COR-L47 (cell line): ENCODE data around the gene SH3BP5.
A peak's percentile ranks its signal among the peaks of the same experiment; 100 is the strongest.

Experiments used
- DNase-seq: peaks from one replicate; lab custom pipeline; 2025; lab: John Stamatoyannopoulos, UW

The SH3BP5 gene

DNA sequence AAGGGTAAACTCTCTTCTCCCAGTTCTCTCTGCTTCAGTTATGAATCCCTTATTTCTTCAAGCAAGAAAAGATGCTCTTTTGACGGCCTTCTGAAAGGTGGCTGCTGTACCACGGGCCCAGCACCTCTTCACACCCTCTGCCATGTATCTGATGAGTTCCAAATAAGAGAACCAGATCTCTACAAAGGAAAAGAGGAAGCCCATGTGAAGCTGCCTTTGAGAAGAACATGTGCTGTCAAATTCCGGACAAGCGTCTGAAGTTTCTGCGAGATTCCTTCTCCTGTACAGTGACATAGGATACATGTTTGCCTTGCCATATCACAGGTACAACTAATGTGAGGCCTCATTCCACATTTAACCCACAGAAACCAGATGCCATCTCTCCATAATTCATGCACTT lies 59.2 kb downstream of the SH3BP5 start:
- DNase-seq, result no peak

- no peak for DNase-seq
Measured at GRCh38 chr3:15272426-15273196, 59.8 kb downstream of the SH3BP5 start.

- DNase-seq, result no peak
Measured at GRCh38 chr3:15271785-15272381, 60.5 kb downstream of the SH3BP5 start.

GRCh38 chr3:15271030-15271429 lies 61.4 kb downstream of the SH3BP5 start:
- DNase-seq, result no peak

DNA sequence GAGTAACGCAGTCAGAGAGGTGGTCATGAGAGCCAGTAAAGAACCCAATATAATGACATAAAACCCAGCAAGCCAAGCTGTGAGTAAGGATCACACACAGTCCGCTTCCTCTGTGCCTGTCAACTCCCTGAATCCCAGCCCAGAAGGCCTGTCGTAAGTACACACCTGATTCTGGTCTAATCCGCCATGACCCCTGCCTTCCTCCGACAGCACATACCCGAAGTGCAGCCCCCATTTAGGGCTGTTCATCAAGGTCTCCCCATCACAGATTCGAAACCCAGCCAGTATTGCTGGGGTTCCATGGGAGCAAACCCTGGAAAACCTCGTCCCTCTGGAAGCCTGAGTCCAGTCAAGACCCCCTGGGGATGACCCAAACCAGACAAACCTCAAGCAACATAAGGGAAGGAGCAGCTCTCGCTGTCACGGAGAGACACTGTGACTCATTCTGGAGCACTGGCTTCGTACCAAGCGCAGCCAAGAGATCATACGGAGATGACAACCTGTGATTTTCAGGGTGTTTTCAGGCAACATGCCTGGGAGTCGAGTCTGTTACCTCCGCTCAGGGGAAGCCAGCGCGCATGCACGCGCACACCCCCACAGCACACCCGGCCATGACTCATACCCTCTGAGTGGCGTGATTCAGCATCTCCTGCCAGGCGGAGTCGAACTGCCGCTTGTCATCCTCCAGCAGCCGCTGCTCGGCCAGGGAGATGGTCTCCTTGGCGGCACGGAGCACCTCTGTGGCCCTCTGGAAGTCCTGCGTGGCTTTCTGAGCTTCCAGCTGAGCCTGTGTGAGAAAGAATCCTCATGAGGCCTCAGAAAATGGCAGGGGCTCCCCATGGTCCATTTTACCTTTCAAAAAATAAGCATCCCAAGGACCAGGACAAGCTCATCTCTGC lies 63.0 kb downstream of the SH3BP5 start:
- DNase-seq, result no peak

GRCh38 chr3:15268033-15268631 lies 64.3 kb downstream of the SH3BP5 start:
- DNase-seq, result peak; percentile 56

GRCh38 chr3:15267502-15267901 lies 64.9 kb downstream of the SH3BP5 start:
- no peak for DNase-seq

DNA sequence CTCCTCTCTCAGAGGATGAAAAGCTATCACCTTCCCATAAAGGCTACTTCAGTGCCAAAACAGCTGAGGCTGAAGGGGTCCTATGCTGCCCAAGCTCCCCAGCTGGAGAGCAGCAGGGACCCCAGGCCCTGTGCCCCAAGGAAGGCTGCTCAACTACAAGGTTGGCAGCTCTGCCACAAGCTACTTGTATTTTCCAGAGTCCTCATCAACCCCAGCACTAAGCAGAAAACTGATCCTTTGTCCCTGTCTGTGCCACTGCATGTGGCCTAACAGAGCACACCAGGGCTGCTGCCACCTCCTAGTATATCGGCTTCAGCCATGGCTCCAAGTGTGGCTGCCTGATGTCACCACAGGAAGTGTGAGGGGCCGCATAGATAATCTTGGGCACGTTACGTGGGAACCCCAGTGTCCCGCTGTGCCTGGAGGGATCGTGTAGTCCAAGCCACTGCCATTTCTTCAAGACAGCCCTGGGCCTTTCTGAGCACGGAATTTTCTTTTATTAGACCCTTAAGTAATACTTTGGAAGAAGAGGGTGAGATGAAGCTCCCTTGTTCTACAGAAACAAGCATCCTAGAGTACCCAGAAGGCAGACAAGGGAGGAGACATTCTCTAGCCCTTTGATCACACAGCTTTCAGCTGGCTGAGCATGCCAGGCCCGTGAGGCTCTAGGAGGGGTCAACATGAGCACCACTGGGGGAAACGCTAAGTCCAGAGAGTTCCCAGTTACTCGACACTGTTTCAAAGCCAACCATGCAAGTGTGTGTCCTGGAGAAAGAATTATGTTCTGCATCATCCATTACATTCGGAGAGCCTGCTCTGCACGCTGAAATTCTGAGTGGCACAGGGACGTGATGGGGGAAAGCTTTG lies 65.6 kb downstream of the SH3BP5 start:
- no peak for DNase-seq

DNA sequence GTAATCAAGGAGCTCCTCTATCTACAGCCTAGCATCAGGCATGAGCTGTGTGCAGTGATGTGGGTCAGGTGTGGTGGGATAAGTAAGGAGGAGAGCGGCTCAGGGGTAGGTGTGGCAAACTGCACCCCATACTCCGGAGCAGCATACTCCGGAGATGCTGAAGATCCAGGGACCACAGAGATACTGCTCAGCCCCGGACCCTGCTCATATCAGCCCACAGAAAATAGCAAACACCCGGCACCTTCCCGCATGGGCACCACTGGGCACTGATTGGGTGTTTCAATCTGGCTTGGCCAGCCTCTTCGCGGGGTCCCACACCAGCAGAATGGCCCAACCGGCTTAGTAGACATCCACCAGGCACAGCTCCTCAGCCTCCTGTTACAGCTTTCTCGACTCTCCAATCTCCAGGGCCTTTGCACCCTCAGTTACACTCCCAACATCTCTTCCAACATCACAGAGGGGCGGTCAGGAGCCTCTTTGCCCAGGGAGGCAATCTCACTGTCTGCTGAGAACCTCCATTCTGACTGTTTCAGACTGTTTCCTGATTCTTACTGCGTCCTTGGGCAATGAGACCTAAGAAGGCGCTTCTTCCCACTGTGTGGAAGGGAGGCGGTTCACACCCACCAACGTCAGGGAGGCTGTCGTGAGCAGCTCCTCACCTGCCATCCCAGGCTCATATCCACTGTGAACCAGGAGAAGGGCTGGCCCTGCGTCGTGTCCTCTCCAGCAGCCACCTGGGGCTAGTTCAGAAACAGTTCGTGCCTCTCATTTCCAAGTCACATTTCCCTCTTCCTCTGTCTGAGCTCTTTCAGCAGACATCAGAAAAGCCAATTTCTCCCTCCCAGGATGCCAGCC lies 66.5 kb downstream of the SH3BP5 start:
- no peak for DNase-seq

DNA sequence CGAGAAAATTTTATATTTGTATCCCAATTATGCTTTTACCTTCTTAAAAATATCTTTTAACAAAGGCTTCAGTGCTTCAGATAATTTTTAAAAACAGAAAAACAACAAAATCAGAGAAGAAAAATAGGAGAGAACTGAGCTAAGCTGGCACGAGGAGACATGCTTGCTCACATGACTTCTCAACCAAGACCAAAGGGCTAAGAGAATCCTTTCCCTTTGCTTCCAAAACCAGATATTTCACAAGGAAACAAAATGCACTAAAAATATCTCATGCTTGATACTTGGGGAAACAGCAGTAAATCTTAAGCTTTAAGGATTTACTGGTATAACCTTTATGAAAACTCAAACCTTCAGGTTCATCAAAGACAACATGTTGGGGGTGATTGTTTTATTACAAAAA lies 67.9 kb downstream of the SH3BP5 start:
- DNase-seq, result no peak

DNA sequence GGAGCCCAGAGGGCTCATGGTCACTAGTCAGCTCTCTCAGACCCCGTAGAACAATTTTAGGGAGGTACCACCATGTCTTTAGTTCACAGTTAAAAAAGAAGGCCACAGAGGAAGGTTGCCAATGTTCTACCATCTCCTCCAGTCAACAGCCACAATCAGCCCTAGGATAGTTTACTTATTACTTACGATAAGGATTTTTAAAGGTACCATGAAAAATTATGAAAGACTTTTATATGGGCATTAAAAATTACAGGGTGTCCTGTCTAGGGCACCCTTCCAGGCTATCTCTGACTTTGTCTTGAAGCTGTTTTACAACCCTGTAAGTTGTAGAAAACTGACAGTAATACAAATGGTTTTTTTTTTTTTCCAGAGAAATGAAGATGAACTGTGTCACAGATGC lies 68.5 kb downstream of the SH3BP5 start:
- no peak for DNase-seq

DNA sequence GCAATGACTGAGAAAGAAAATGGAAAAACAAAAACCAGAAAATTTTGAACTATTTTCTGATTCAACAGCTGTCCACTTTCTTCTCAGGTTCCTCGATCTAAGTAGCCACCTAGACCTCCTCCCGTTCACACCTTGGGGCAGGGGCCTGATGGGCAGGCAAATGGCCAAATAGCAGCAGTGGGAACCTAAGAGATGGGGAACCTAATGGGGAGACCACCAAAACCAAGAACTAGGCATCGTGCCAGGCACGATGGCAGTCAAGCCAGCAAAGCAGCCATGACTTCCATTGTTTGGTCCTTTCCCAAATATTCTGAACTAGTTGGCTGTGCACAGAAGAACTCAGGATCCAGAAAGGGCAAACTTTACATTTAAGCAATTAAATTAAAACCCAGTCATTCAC lies 69.3 kb downstream of the SH3BP5 start:
- DNase-seq, result no peak

DNA sequence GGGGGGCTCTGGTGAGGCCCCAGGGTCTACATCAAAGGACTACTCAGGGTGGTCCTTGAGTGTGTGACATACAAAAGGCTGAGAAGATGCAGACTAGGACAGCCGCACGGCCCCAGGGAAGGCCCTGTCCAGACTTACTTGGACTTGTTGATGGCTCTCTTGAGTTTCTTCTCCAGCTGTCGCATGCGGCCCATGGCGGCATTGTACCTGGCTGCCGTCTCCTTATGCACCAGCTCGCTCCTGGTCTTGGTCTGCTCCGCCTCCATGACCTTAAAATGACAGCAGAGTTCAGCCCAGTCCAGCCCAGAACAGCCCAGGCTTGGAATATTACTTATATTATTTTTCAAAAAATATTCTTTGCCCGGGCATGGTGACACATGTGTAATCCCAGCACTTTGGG lies 70.4 kb downstream of the SH3BP5 start:
- DNase-seq, result no peak

DNA sequence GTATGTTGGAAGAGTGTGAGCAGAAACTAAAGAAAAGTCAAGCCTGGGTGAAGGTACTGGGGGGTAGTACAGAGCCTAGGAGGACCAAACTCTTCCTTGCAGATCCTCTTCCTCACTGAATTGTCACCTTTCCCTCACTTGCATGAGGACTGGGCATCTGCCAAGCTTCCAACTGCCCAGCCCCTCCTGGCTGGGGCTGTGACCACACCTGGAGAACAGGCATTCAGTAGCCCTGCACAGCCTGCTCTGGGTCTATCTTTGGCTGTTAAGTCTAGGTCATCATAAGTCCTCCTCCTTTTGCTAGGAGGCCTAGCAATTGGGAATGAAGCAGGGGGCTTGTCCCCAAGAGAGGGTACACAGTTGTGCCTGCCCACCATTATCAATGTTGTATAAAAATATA lies 71.1 kb downstream of the SH3BP5 start:
- no peak for DNase-seq

DNA sequence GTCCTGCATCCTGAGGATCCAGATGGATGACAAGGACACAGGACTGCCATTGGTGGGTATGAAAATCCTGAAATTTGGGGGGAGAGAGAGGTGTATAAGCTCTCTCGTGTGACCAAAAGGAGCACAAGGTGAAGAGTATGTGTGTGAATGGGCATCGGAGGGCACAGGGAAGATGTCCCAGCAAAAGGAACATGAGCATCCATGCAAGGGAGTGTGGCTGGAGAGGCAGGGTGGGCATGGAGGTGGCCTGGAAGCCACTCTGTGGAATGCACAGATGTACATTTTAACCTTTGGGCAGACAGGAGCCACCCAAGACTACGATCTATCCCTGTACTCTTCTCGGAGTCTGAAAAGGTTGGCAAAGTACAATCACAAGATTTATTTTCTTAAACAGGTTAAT lies 71.9 kb downstream of the SH3BP5 start:
- no peak for DNase-seq

DNA sequence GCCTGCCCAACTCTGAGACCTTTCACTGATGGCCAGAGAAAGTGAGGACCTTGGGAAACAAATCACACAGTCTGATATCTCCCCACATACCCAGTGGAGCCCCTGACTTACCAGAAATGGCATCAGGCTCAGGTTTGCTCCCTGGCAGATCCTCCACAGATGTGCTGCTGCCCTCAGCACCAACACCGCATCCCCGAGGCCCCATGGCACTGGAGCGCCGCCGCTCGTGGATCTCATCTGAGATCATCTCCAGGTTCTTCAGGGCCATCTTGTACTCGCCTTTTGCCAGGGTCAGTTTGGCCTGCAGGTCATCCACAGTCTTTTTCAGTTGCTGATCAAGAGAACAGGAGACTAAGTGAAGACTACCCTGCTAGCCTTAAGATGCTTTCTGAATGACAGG lies 73.7 kb downstream of the SH3BP5 start:
- DNase-seq, result no peak

DNA sequence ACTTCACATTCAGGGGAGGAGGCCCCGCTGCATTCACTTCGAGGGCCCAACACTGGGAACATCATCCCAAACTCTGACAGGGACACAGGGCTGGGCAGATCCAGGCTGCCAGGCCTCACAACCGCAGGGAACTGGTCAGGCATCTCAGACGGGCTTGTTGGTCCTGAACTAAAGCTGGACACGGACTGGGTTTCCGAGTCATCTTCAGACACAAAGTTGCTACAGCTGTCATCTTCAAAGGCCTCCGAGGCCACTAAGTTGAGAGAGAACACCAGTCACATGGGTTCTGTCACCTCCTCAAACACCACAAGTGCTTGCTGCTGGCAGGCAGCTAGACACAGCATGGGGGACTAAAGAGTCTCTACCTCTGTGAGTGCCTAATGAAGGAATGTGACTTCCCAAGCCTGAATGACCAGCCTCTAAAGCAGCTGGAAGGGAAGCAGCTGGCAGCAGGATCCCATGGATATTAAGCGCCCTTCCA lies 75.5 kb downstream of the SH3BP5 start:
- DNase-seq, result no peak

GRCh38 chr3:15255215-15255614 lies 77.2 kb downstream of the SH3BP5 start:
- no peak for DNase-seq

- DNase-seq, result no peak
Measured at GRCh38 chr3:15253023-15253697, 79.2 kb downstream of the SH3BP5 start.

GRCh38 chr3:15246186-15246585 lies 86.2 kb downstream of the SH3BP5 start:
- DNase-seq, result no peak
